ENCODE measurements around the gene TAS1R3.
A peak's percentile ranks its signal among the peaks of the same experiment; 100 is the strongest.

Gene TAS1R3

DNA sequence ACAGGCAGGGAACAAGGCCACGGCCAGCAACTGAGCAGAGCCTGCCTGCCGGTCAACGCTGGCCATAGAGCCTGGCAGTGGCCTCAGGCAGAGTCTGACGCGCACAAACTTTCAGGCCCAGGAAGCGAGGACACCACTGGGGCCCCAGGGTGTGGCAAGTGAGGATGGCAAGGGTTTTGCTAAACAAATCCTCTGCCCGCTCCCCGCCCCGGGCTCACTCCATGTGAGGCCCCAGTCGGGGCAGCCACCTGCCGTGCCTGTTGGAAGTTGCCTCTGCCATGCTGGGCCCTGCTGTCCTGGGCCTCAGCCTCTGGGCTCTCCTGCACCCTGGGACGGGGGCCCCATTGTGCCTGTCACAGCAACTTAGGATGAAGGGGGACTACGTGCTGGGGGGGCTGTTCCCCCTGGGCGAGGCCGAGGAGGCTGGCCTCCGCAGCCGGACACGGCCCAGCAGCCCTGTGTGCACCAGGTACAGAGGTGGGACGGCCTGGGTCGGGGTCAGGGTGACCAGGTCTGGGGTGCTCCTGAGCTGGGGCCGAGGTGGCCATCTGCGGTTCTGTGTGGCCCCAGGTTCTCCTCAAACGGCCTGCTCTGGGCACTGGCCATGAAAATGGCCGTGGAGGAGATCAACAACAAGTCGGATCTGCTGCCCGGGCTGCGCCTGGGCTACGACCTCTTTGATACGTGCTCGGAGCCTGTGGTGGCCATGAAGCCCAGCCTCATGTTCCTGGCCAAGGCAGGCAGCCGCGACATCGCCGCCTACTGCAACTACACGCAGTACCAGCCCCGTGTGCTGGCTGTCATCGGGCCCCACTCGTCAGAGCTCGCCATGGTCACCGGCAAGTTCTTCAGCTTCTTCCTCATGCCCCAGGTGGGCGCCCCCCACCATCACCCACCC, at the start of gene TAS1R3:
TSS of gene TAS1R3 (plus strand) at position 213 of the 898 bp plus-strand sequence. CDS start at position 279, 66 bp downstream.
- no peak for DNase-seq

- no peak for DNase-seq
Measured at GRCh38 chr1:1281533-1282321, 49.4 kb upstream of the TAS1R3 start.

- DNase-seq, result no peak
Measured at GRCh38 chr1:1282998-1283397, 48.1 kb upstream of the TAS1R3 start.

- no peak for DNase-seq
Measured at GRCh38 chr1:1283821-1284220, 47.3 kb upstream of the TAS1R3 start.

DNA sequence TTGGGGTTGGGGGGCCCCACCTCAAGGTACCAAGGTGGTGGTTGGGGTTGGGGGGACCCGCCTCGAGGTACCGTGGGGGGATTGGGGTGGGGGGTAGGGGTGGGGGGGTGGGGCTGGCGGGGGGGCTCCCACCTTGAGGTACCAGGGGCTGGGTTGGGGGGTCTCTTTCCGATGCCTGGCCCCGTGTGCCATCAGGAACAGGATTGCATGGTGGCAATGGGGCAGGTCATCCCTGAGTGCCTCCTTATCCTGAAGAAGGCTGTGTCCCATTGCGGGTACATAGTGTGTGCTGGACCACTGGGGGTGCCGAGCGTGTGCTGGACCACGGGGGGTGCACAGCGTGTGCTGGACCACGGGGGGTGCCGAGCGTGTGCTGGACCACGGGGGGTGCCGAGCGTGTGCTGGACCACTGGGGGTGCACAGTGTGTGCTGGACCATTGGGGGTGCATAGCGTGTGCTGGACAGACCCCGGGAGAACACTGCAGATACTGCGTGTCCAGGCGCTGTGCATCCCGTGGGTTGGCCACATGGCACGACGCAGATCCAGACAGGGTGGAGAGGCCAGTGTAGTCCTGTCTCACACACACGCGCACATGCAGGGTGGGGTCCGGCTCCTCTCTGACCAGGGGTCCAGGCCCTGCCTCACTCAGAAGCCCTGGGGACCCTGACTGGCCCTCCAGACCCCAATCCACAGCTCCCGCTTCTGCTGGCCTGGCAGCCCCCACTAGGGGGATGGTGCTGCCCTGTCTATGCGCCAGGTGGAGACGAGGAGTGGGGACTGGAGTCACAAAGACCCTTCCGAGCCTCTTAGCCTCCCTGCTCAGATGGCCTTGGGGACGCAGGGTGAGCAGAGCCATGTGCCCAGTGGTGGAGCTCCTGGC, 46.6 kb upstream of the TAS1R3 start:
- no peak for DNase-seq

DNA sequence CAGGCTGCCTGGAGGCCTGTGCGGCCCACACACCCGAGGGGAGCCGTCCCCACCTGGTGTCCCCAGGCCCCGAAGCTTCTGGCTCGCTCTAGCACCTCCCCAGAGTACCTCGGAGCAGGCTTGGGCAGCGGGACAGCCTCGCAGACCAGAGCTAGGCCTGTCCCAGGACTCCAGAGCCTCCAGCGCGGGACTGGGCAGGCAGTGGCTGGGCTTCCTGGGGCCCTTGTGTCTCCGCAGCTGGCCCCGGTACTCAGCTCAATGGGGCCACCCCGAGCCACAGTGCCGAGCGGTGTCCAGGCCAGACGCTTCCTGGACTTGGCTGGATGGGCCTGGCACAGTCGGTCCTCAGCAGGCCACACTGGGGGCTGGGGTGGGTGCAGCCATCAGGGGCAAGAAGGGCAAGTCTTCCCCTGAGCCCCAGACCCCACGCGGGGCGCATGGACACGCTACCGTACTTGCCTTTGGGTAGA, 45.9 kb upstream of the TAS1R3 start:
- DNase-seq, result no peak

- no peak for DNase-seq
Measured at GRCh38 chr1:1285611-1286311, 45.3 kb upstream of the TAS1R3 start.

GRCh38 chr1:1286313-1287261, 44.5 kb upstream of the TAS1R3 start:
- DNase-seq, result no peak

- no peak for DNase-seq
Measured at GRCh38 chr1:1287288-1288110, 43.6 kb upstream of the TAS1R3 start.

DNA sequence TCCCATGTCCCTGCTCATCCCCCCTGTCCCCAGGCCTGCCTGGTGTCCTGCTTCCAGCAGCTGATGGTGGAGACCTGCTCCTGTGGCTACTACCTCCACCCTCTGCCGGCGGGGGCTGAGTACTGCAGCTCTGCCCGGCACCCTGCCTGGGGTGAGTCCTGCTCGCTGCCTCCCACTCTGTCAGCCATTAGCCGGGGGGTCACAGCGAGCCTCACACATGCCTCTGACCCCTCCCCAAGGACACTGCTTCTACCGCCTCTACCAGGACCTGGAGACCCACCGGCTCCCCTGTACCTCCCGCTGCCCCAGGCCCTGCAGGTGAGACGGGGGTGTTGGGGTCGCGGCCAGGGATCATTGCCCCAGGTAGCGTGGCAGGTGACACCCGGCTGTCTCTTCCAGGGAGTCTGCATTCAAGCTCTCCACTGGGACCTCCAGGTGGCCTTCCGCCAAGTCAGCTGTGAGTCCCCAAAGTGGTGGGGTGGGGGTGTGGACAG, 40.8 kb upstream of the TAS1R3 start:
- peak; percentile 36 for DNase-seq

- DNase-seq, result no peak
Measured at GRCh38 chr1:1291023-1291528, 40.0 kb upstream of the TAS1R3 start.

DNA sequence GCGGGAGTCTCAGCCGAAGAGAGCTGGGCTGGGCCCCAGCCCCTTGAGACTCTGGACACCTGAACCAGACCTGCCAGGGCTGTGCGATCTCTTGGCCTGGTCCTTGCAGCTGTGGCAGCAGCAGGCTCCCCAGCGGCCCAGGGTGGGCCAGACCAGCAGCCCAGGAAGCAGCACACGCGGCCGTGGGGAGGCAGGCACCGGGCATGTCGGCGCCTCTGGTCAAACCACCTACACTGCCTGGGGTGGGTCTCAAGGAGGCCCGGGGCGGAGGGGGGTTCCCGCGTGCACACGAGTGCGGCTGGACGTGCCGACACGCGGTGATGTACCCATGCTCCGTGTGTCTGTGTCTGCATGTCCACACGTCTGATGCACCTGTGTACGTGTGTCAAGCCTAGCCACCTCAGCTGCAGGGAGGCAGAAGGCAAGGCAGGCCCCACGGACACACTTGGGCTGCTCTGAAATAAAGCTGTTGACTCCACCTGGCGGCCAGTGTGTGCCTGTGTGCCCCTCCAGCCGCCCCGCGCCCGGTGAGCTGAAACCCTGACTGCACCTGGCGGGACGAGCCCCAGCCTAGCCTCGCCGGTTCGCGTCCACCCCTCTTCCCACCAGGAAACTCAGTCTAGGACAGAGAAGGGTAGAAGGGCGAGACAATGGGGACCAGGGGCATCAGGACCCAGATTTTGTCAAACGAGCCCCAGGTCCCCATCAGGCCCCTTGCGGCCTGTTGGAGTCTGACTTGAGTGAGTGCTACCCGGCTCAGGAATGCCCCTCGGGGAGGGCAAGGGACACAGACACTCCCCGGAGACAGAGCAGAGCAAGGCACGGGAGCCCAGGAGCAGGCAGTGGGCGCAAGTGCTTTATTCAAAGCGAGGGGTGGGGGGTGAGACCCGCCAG, 39.3 kb upstream of the TAS1R3 start:
- no peak for DNase-seq

DNA sequence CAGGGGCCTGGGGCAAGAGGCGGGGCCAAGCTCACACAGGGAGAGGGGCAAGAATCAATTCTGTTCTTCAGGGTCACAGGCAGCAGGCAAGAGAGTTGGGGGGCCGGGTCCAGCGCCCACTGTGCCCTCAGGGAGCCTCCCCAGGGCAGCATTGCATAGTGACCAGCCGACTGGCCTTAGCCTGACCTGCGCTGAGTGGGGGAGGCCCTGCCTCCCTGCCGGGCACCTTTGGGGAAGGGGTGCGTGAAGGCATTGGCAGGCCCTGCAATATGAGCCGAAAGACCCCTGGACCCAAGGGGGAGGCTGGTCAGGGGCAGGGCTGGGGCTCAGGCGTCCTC, 38.7 kb upstream of the TAS1R3 start:
- DNase-seq, result no peak

DNA sequence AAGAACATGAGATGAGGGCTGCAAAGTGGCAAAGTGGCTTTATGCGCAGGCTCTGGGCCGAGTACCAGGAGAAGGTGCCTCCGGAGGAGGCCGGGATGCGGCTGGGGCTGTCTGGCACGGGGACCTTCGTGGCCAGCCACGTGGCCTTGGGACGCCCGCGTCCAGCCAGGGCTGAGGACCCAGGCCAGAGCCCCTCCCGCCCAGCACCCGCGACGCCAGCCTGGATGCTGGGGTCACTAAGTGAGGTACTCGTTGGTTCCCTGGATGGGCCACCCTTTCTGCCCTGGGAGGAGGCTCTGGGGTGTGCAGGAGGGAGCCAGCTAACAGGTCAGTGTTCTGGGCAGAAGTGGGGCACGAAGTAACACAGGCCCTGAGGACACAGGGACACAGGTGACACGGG, 38.2 kb upstream of the TAS1R3 start:
- DNase-seq, result no peak

DNA sequence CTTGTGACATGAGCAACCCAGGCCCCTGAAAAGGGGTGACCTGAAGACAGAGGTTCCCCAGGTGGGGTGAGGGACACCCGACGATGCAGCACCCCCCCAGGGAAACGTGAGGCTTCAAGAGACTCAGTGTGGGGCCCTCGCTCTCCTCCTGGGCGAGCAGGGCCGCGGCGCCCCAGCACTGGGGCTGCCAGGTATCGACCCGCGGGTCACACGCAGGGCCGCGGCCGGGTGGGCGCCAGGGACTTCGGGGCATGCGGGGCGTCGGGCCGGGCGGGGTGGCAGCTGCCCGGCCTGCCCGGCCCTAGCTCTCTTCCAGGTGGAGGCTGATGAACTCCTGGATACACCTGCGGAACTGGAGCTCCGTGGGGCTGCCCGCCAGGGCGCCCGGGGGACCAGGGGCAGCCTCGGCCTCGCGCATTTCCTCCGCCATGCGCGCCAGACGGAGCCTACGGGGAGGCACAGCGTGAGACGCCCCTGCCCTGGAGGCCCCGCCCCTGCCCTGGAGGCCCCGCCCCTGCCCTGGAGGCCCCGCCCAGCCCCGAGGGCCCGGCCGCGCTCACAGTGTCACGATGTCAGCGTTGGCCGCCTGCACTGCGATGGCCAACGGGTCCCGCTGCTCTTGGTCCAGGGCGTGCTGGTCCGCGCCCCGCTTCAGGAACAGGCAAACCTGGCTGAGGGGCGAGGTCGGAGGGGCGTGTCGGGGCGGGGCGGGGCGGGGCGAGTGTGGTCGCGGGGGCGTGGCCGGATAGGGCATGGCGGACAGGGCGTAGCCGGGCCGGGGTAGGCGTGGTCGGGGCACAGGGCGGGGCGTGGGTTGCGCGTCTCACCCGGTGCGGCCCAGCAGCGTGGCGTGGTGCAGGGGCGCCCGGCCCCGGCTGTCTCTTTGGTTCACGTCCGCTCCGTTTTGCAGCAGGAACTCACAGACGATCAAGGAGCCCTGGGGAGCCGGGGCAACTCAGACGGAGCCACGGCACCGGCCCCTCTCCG, 37.5 kb upstream of the TAS1R3 start:
- DNase-seq, result peak; percentile 48

DNA sequence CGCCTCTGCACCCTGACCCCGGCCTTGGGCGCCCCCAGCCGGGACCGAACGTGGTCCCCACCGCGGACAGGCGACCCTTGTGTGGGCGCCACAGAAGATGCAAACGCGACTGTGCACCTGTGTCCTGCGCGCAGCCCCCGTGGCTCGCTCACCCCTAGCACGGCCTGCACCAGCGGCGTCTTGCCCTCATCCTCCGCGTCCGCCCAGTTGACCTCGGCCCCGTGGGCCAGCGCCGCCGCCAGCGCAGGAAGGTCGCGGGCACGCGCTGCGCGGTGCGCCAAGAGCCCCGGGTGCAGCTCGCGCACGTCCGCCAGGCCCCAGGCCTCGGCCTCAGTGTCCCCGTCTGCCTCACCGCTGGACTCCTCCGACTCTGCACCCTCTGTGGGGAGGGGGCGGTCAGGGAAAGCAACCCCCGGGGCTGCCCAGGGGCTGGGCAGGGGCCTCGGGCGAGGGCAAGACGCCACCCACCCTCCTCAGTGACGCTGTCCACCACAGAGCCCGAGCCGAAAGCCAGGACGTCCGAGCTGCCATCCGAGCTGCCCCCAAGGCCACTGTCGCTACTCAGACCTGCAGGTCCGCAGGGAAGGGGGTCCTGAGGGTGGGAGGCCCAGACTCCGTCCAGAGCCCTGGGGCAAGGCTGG, 36.7 kb upstream of the TAS1R3 start:
- no peak for DNase-seq

Measured in NCI-H1048 (cell line).